ENCODE results near the gene MUS81. TPM values are rescaled to one million over a fixed set of nuclear protein-coding genes. Genes with fewer than 3 reads are reported as not detected.

The MUS81 gene, protein sequence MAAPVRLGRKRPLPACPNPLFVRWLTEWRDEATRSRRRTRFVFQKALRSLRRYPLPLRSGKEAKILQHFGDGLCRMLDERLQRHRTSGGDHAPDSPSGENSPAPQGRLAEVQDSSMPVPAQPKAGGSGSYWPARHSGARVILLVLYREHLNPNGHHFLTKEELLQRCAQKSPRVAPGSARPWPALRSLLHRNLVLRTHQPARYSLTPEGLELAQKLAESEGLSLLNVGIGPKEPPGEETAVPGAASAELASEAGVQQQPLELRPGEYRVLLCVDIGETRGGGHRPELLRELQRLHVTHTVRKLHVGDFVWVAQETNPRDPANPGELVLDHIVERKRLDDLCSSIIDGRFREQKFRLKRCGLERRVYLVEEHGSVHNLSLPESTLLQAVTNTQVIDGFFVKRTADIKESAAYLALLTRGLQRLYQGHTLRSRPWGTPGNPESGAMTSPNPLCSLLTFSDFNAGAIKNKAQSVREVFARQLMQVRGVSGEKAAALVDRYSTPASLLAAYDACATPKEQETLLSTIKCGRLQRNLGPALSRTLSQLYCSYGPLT
- total RNA-seq (2021) (44.9 to 45.9 TPM (median 45.1 TPM) in 3 replicates), Bru-seq, nascent RNA (percentile 70 among the genes with signal in this experiment)
- long read RNA-seq, experiment 1, transcript MUS81-201 (16 exons, 2,392 nt) = major isoform, 63 of 130 reads
- long read RNA-seq, experiment 1, transcript MUS81-202 (16 exons, 1,817 nt) = minor isoform, 5 of 130 reads
- long read RNA-seq, experiment 1, partial matches to known transcripts = 13 of 130 reads
- long read RNA-seq, experiment 1, other reads (novel, unspliced or antisense) = 49 of 130 reads
- long read RNA-seq, experiment 2, transcript MUS81-201 (16 exons, 2,392 nt) = major isoform, 12 of 32 reads
- long read RNA-seq, experiment 2, partial matches to known transcripts = 7 of 32 reads
- long read RNA-seq, experiment 2, other reads (novel, unspliced or antisense) = 12 of 32 reads
- long read RNA-seq, experiment 3, partial matches to known transcripts = 1 of 4 reads
- long read RNA-seq, experiment 3, other reads (novel, unspliced or antisense) = 1 of 4 reads

DNA sequence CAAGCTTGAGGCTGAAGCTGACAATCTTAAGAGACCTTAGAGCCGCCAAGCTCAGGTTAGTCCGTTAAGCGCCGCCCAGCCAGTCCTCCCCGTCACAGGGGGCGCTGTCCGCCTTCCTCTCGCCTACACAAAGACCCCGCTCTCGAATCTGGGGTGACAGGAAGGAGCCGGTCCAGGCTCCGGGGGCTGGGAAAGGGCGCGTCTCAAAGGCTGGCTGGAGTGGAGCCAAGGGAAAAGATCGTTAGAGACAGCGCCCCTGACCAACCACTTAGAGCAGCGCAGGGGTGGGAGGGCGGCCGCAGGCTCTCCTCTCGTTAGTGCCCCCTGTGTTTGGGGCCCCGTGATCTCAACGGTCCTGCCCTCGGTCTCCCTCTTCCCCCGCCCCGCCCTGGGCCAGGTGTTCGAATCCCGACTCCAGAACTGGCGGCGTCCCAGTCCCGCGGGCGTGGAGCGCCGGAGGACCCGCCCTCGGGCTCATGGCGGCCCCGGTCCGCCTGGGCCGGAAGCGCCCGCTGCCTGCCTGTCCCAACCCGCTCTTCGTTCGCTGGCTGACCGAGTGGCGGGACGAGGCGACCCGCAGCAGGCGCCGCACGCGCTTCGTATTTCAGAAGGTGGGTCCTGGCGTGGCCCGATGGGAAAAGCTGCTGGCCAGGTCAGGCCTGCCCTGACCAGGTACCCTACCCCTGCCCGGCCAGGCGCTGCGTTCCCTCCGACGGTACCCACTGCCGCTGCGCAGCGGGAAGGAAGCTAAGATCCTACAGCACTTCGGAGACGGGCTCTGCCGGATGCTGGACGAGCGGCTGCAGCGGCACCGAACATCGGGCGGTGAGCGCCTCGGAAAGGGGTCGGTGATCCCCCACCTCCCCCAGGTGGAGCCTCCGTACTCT lies at the start of gene MUS81:
MUS81 (plus strand) TSS at position 156 of the 887 bp plus-strand sequence; CDS start at position 477, 321 bp downstream.
- CTCF ChIA-PET = interaction anchor here (0.5 to 16.6 kb wide), 65 partner anchors 7 to 452 kb away, joined by 3 to 539 read pairs (median 5); partner anchors contain the start of genes AP5B1, BANF1, CCDC85B and CST6
- POLR2A ChIA-PET = interaction anchor here (0.6 to 4.2 kb wide), 22 partner anchors 8 to 245 kb away, joined by 3 to 90 read pairs (median 6); partner anchors contain the start of genes AP5B1, CCDC85B, EFEMP2 and FIBP
- no peaks in the 10 kb centered on the region for H3K27me3 Mint-ChIP-seq (ENCODE audit: low read depth)
- peak; percentile 99 for DNase-seq (ENCODE audit: low spot score)
- H3K4me1 Mint-ChIP-seq = peaks cover 21% of the 10 kb centered on the region
- H3K4me3 Mint-ChIP-seq = peak within 1 kb of the TSS; percentile 90
- peaks cover 35% of the 10 kb centered on the region for H3K36me3 Mint-ChIP-seq
- H3K9me3 Mint-ChIP-seq = no peaks in the 10 kb centered on the region
- H3K27ac Mint-ChIP-seq = peak within 1 kb of the TSS; percentile 98
- peak; percentile 26 for ATAC-seq
- TF ChIP-seq GTF2I (CRISPR knock-in tag; conservative IDR thresholded peaks at IDR 0.05) = no peak
- TF ChIP-seq, protein P1, sequence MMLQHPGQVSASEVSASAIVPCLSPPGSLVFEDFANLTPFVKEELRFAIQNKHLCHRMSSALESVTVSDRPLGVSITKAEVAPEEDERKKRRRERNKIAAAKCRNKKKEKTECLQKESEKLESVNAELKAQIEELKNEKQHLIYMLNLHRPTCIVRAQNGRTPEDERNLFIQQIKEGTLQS (CRISPR knock-in tag; conservative IDR thresholded peaks at IDR 0.05) = no peak
- peak; percentile 83; the same call in 1 of the 2 replicates for TF ChIP-seq KAT7 (CRISPR knock-in tag; IDR thresholded peaks at IDR 0.05; ENCODE audit: borderline replicate concordance)
- no peak for TF ChIP-seq TEAD4 (CRISPR knock-in tag; IDR thresholded peaks at IDR 0.05)
- TF ChIP-seq NFE2L1 (CRISPR knock-in tag; IDR thresholded peaks at IDR 0.05) = no peak
- peak; percentile 79 for TF ChIP-seq SP1 (CRISPR knock-in tag; conservative IDR thresholded peaks at IDR 0.05)
- TF ChIP-seq EMX1 (CRISPR knock-in tag; IDR thresholded peaks at IDR 0.05) = no peak; the same call in 1 of the 2 replicates
- TF ChIP-seq, protein P2, sequence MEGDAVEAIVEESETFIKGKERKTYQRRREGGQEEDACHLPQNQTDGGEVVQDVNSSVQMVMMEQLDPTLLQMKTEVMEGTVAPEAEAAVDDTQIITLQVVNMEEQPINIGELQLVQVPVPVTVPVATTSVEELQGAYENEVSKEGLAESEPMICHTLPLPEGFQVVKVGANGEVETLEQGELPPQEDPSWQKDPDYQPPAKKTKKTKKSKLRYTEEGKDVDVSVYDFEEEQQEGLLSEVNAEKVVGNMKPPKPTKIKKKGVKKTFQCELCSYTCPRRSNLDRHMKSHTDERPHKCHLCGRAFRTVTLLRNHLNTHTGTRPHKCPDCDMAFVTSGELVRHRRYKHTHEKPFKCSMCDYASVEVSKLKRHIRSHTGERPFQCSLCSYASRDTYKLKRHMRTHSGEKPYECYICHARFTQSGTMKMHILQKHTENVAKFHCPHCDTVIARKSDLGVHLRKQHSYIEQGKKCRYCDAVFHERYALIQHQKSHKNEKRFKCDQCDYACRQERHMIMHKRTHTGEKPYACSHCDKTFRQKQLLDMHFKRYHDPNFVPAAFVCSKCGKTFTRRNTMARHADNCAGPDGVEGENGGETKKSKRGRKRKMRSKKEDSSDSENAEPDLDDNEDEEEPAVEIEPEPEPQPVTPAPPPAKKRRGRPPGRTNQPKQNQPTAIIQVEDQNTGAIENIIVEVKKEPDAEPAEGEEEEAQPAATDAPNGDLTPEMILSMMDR (IDR thresholded peaks at IDR 0.05) = peak; percentile 78
- peak; percentile 28; the same call in 1 of the 2 replicates for TF ChIP-seq CREM (CRISPR knock-in tag; IDR thresholded peaks at IDR 0.05)
- TF ChIP-seq, protein P3, sequence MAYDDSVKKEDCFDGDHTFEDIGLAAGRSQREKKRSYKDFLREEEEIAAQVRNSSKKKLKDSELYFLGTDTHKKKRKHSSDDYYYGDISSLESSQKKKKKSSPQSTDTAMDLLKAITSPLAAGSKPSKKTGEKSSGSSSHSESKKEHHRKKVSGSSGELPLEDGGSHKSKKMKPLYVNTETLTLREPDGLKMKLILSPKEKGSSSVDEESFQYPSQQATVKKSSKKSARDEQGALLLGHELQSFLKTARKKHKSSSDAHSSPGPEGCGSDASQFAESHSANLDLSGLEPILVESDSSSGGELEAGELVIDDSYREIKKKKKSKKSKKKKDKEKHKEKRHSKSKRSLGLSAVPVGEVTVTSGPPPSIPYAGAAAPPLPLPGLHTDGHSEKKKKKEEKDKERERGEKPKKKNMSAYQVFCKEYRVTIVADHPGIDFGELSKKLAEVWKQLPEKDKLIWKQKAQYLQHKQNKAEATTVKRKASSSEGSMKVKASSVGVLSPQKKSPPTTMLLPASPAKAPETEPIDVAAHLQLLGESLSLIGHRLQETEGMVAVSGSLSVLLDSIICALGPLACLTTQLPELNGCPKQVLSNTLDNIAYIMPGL (CRISPR knock-in tag; IDR thresholded peaks at IDR 0.05) = peak; percentile 87
- TF ChIP-seq FOXP1 (CRISPR knock-in tag; IDR thresholded peaks at IDR 0.05; ENCODE audit: borderline replicate concordance) = peak; percentile 27; the same call in 1 of the 2 replicates
- TF ChIP-seq, protein P4, sequence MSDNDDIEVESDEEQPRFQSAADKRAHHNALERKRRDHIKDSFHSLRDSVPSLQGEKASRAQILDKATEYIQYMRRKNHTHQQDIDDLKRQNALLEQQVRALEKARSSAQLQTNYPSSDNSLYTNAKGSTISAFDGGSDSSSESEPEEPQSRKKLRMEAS (CRISPR knock-in tag; IDR thresholded peaks at IDR 0.05) = peak; percentile 60; the same call in 1 of the 2 replicates
- TF ChIP-seq, protein P5, sequence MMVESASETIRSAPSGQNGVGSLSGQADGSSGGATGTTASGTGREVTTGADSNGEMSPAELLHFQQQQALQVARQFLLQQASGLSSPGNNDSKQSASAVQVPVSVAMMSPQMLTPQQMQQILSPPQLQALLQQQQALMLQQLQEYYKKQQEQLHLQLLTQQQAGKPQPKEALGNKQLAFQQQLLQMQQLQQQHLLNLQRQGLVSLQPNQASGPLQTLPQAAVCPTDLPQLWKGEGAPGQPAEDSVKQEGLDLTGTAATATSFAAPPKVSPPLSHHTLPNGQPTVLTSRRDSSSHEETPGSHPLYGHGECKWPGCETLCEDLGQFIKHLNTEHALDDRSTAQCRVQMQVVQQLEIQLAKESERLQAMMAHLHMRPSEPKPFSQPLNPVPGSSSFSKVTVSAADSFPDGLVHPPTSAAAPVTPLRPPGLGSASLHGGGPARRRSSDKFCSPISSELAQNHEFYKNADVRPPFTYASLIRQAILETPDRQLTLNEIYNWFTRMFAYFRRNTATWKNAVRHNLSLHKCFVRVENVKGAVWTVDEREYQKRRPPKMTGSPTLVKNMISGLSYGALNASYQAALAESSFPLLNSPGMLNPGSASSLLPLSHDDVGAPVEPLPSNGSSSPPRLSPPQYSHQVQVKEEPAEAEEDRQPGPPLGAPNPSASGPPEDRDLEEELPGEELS (CRISPR knock-in tag; IDR thresholded peaks at IDR 0.05) = peak; percentile 46
- TF ChIP-seq, protein P6, sequence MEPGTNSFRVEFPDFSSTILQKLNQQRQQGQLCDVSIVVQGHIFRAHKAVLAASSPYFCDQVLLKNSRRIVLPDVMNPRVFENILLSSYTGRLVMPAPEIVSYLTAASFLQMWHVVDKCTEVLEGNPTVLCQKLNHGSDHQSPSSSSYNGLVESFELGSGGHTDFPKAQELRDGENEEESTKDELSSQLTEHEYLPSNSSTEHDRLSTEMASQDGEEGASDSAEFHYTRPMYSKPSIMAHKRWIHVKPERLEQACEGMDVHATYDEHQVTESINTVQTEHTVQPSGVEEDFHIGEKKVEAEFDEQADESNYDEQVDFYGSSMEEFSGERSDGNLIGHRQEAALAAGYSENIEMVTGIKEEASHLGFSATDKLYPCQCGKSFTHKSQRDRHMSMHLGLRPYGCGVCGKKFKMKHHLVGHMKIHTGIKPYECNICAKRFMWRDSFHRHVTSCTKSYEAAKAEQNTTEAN (CRISPR knock-in tag; IDR thresholded peaks at IDR 0.05) = no peak
- TF ChIP-seq, protein P7, sequence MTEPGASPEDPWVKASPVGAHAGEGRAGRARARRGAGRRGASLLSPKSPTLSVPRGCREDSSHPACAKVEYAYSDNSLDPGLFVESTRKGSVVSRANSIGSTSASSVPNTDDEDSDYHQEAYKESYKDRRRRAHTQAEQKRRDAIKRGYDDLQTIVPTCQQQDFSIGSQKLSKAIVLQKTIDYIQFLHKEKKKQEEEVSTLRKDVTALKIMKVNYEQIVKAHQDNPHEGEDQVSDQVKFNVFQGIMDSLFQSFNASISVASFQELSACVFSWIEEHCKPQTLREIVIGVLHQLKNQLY (CRISPR knock-in tag; IDR thresholded peaks at IDR 0.05) = no peak
- TF ChIP-seq NFATC4 (CRISPR knock-in tag; IDR thresholded peaks at IDR 0.05) = no peak
- no peak for TF ChIP-seq PRRX2 (CRISPR knock-in tag; IDR thresholded peaks at IDR 0.05)
- peak; percentile 70; the same call in 1 of the 2 replicates for TF ChIP-seq TEAD1 (CRISPR knock-in tag; IDR thresholded peaks at IDR 0.05)
- peak; percentile 77 for TF ChIP-seq FOXK1 (CRISPR knock-in tag; IDR thresholded peaks at IDR 0.05)
- TF ChIP-seq ZNF121 (CRISPR knock-in tag; IDR thresholded peaks at IDR 0.05) = no peak
- no peak for TF ChIP-seq CREB1 (CRISPR knock-in tag; IDR thresholded peaks at IDR 0.05)
- 0 out of 2 replicates have a peak, but pooled peaks have one; percentile 81 for TF ChIP-seq CBFB (CRISPR knock-in tag; IDR thresholded peaks at IDR 0.05; ENCODE audit: low read depth)

All from WTC11 (cell line).